ENCODE data around the gene XAB2.

DNA sequence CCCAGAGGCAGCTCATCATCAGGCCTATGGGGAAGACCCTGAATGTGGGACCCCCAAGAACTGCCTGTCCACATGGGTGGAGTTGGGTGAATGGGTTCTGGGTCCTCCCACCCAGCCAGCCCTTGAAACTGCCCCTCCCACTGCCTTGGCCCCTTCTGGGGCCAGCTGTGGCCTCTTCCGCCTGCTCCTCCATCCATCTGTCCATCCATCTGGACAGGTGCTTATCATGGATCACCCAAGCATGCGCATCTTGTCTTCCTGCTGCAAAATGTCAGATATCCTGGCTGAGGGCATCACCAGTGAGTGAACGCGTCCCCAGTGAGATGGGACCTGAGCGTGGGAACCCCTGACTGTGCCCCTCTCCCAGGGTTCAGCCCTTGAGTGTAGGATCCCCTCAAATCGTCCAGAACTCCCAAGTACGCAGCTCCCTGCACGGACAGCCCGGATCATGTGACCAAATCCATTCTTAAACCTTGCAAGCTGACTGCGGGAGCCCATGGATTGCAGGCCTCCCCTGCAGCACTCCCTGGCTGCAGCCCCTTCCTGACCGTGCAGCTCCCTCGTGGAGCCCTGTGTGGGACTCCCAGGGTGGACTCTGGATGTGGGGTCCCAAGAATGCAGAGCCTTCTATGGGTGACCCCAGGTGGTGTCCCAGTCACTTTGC lies 9.6 kb upstream of the XAB2 start:
- TF ChIP-seq, protein P1, sequence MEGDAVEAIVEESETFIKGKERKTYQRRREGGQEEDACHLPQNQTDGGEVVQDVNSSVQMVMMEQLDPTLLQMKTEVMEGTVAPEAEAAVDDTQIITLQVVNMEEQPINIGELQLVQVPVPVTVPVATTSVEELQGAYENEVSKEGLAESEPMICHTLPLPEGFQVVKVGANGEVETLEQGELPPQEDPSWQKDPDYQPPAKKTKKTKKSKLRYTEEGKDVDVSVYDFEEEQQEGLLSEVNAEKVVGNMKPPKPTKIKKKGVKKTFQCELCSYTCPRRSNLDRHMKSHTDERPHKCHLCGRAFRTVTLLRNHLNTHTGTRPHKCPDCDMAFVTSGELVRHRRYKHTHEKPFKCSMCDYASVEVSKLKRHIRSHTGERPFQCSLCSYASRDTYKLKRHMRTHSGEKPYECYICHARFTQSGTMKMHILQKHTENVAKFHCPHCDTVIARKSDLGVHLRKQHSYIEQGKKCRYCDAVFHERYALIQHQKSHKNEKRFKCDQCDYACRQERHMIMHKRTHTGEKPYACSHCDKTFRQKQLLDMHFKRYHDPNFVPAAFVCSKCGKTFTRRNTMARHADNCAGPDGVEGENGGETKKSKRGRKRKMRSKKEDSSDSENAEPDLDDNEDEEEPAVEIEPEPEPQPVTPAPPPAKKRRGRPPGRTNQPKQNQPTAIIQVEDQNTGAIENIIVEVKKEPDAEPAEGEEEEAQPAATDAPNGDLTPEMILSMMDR (IDR thresholded peaks at IDR 0.05), result no peak
- no peak for TF ChIP-seq POLR2A (IDR thresholded peaks at IDR 0.05)

Data from adrenal gland (tissue), 5 donors.